Lung (tissue), 12 donors: ENCODE results near the gene TBXT. TPM values are rescaled to one million over a fixed set of nuclear protein-coding genes. Genes with fewer than 3 reads are reported as not detected.

Experiments
- ATAC-seq: fragments of 200-7000 bp; cut with Tn5 transposase; one replicate; pipeline ENCODE4 v1.9.1; 2020; ENCODE audit warnings: moderate number of reproducible peaks; ENCODE audit not compliant: insufficient read depth, low FRiP score
- DNase-seq, 3 donors: peaks; one replicate each; pipeline ENCODE4 v3.0.0-alpha.2; 2013 to 2017
- H3K27ac ChIP-seq, 2 donors: one replicate each; pipeline ENCODE4 v1.5.1; 2013; ENCODE audit warnings: mild to moderate bottlenecking in 2 of 2, moderate library complexity in 2 of 2, control low read depth in 1 of 2, inconsistent platforms in 1 of 2, low read depth in 1 of 2, low read length in 1 of 2
- H3K27me3 ChIP-seq, 3 donors: one replicate each; pipeline ENCODE4 v1.5.1; 2013; ENCODE audit warnings: low read length in 2 of 3; ENCODE audit not compliant: control insufficient read depth in 3 of 3, insufficient read depth in 3 of 3
- H3K36me3 ChIP-seq, 4 donors: one replicate each; pipeline ENCODE4 v1.5.1; 2013; ENCODE audit warnings: low read length in 4 of 4, mild to moderate bottlenecking in 1 of 4, moderate library complexity in 1 of 4; ENCODE audit not compliant: control insufficient read depth in 4 of 4, insufficient read depth in 4 of 4
- H3K4me1 ChIP-seq, 5 donors: one replicate each; pipeline ENCODE4 v1.5.1; 2013; ENCODE audit warnings: low read length in 5 of 5, mild to moderate bottlenecking in 2 of 5, moderate library complexity in 1 of 5; ENCODE audit not compliant: control insufficient read depth in 5 of 5, insufficient read depth in 5 of 5
- H3K4me3 ChIP-seq: one replicate; pipeline ENCODE4 v1.5.1; 2013; ENCODE audit warnings: mild to moderate bottlenecking, control low read depth, moderate library complexity
- H3K9ac ChIP-seq, 2 donors: one replicate each; pipeline ENCODE4 v1.5.1; 2013; ENCODE audit warnings: low read length in 2 of 2, control low read depth in 1 of 2; ENCODE audit not compliant: insufficient read depth in 1 of 2
- H3K9me3 ChIP-seq, 4 donors: one replicate each; pipeline ENCODE4 v1.5.1; 2013; ENCODE audit warnings: low read length in 3 of 4, mild to moderate bottlenecking in 1 of 4, moderate library complexity in 1 of 4; ENCODE audit not compliant: control insufficient read depth in 4 of 4, insufficient read depth in 3 of 4
- CTCF ChIP-seq: IDR thresholded peaks from 2 replicates; pipeline ENCODE4 v1.5.1; 2012; ENCODE audit warnings: mild to moderate bottlenecking; ENCODE audit errors: control extremely low read depth, extremely low read depth
- WGBS, 2 donors: extraction: QIAGEN DNeasy Blood & Tissue Kit; methylation state at CpG; one replicate each; pipeline ENCODE4 v1.1.7; 2013; 5-methylcytosine and 5-hydroxymethylcytosine counted together
- polyA plus RNA-seq, 2 donors: library from polyadenylated mRNA; stranded (reverse); fragments of 200-250 nt; gene quantifications; one replicate each; pipeline ENCODE4 v1.2.1, GENCODE V29; 2013
- total RNA-seq, 2 donors: library from RNA; depleted of rRNA in 1 of 2; stranded (reverse); fragments of >200 nt in 1 of 2; gene quantifications; one replicate each; pipeline ENCODE4 v1.2.1, GENCODE V29; 2014 to 2021
- donor health status: control.
- donor health status: control.
- donor health status: Bipolar disorder and iron deficiency.
- donor health status: healthy.
- donor health status: DM: yes; HTN: yes; CAD: no.

Gene TBXT
- total and polyA plus RNA-seq, 4 donors = not detected

GRCh38 chr6:166169549-166170421, 2.1 kb upstream of the TBXT start:
- WGBS, 2 donors = 21 to 23% methylated on average over 41 of the region's 41 CpGs
- peaks cover 0 to 10% (median 0%) of the 10 kb centered on the region in 4 donors for H3K9me3 ChIP-seq
- H3K9ac ChIP-seq = no peak overlapping the region
- peaks cover 34 to 82% (median 81%) of the 10 kb centered on the region in 3 donors for H3K27me3 ChIP-seq
- no peak overlapping the region for H3K27ac ChIP-seq
- H3K4me3 ChIP-seq = no peak overlapping the region
- DNase-seq (peak in 2 of 3 donors; percentile 4 to 21), ATAC-seq (no peak)
- peaks cover 0 to 19% (median 0%) of the 10 kb centered on the region in 5 donors for H3K4me1 ChIP-seq
- no peak for TF ChIP-seq CTCF
- H3K36me3 ChIP-seq = no peaks in the 10 kb centered on the region

- peaks cover 34 to 86% (median 86%) of the 10 kb centered on the region in 3 donors for H3K27me3 ChIP-seq
Observed at GRCh38 chr6:166168616-166169548, 1.2 kb upstream of the TBXT start.

GRCh38 chr6:166167258-166167731, 356 bp downstream of the TBXT start:
- H3K4me1 ChIP-seq = peaks cover 0 to 13% (median 0%) of the 10 kb centered on the region in 5 donors
- H3K36me3 ChIP-seq = no peaks in the 10 kb centered on the region
- no peak overlapping the region for H3K4me3 ChIP-seq
- no peak for ATAC-seq
- no peak overlapping the region for H3K27ac ChIP-seq
- no peak for DNase-seq
- no peak for TF ChIP-seq CTCF
- 3% methylated on average over 41 to 44 of the region's 44 CpGs for WGBS, 2 donors
- H3K27me3 ChIP-seq = peaks cover 34 to 91% (median 83%) of the 10 kb centered on the region in 3 donors
- H3K9me3 ChIP-seq = peaks cover 0 to 10% (median 0%) of the 10 kb centered on the region in 4 donors
- no peak overlapping the region for H3K9ac ChIP-seq

More at GRCh38 chr6:166168616-166169548, 1.2 kb upstream of the TBXT start:
- no peaks in the 10 kb centered on the region for H3K36me3 ChIP-seq
- H3K4me3 ChIP-seq = no peak overlapping the region
- TF ChIP-seq CTCF = no peak
- ATAC-seq = no peak
- no peak overlapping the region for H3K9ac ChIP-seq
- peaks cover 0 to 10% (median 0%) of the 10 kb centered on the region in 4 donors for H3K9me3 ChIP-seq
- peak in 2 of 3 donors; percentile 12 to 18 for DNase-seq
- no peak overlapping the region for H3K27ac ChIP-seq
- H3K4me1 ChIP-seq = peaks cover 0 to 19% (median 0%) of the 10 kb centered on the region in 5 donors
- 2 to 3% methylated on average over 52 to 65 of the region's 65 CpGs for WGBS, 2 donors
